ENCODE results near the gene ARID1B. TPM values are rescaled to one million over a fixed set of nuclear protein-coding genes. Genes with fewer than 3 reads are reported as not detected.

ARID1B gene
- total RNA-seq, 1 donor from 2014 or later, result 59.3 TPM

DNA sequence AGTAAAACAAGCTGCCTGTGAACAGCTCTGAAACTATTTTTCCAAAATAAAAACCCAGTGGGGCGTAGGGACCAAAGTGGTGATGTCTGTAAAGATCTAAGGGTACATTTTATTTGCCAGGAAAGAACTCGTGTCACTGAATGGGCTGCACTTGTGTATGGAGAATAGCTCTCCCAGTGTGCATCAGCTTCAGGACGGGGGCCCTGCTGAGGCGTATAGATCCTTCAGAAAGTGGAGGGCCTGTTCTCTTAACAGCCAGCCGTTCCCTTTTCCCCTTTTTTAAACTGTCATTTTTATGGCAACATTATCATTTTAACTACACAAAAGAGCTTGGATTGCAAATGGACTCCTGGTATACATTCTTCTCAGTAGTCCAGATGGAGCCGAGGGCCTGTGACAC is 408.8 kb downstream of the ARID1B start:
- Mint-ChIP-seq H3K27me3 (ENCODE audit: low read depth) (no peaks in the 10 kb centered on the region), H3K9me3 (ENCODE audit: low read depth) (no peaks in the 10 kb centered on the region), H3K4me1 (ENCODE audit: low read depth) (peaks cover 18% of the 10 kb centered on the region), H3K4me3 (ENCODE audit: unreplicated experiment) (no peak overlapping the region), H3K27ac (ENCODE audit: unreplicated experiment) (no peak overlapping the region), H3K36me3 (ENCODE audit: low read depth) (peaks cover 16% of the 10 kb centered on the region)
- TF ChIP-seq, protein P1, sequence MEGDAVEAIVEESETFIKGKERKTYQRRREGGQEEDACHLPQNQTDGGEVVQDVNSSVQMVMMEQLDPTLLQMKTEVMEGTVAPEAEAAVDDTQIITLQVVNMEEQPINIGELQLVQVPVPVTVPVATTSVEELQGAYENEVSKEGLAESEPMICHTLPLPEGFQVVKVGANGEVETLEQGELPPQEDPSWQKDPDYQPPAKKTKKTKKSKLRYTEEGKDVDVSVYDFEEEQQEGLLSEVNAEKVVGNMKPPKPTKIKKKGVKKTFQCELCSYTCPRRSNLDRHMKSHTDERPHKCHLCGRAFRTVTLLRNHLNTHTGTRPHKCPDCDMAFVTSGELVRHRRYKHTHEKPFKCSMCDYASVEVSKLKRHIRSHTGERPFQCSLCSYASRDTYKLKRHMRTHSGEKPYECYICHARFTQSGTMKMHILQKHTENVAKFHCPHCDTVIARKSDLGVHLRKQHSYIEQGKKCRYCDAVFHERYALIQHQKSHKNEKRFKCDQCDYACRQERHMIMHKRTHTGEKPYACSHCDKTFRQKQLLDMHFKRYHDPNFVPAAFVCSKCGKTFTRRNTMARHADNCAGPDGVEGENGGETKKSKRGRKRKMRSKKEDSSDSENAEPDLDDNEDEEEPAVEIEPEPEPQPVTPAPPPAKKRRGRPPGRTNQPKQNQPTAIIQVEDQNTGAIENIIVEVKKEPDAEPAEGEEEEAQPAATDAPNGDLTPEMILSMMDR (IDR thresholded peaks at IDR 0.05), result no peak
- DNase-seq (ENCODE audit: low spot score), result no peak

DNA sequence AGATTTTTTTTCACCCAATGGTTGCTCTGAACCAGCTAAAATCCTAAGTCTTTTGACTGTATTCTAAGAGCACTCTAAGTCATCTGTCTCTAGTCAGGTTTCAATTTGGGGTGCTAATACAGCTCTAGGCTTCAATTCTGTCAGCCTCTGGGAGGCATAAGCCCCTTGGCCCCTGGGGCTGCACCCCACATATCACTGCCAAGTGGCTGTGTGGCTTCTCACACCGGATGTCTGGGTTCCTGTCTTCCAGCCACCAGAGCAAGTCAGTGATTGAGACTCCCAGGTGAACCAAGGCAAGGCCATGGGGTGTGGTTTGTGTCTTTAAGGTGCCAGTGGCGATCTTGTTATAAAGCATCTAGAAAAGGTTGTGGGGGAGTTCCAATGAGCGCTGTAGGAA is 409.6 kb downstream of the ARID1B start:
- peaks cover 18% of the 10 kb centered on the region for H3K4me1 Mint-ChIP-seq (ENCODE audit: low read depth)
- no peak overlapping the region for H3K27ac Mint-ChIP-seq (ENCODE audit: unreplicated experiment)

DNA sequence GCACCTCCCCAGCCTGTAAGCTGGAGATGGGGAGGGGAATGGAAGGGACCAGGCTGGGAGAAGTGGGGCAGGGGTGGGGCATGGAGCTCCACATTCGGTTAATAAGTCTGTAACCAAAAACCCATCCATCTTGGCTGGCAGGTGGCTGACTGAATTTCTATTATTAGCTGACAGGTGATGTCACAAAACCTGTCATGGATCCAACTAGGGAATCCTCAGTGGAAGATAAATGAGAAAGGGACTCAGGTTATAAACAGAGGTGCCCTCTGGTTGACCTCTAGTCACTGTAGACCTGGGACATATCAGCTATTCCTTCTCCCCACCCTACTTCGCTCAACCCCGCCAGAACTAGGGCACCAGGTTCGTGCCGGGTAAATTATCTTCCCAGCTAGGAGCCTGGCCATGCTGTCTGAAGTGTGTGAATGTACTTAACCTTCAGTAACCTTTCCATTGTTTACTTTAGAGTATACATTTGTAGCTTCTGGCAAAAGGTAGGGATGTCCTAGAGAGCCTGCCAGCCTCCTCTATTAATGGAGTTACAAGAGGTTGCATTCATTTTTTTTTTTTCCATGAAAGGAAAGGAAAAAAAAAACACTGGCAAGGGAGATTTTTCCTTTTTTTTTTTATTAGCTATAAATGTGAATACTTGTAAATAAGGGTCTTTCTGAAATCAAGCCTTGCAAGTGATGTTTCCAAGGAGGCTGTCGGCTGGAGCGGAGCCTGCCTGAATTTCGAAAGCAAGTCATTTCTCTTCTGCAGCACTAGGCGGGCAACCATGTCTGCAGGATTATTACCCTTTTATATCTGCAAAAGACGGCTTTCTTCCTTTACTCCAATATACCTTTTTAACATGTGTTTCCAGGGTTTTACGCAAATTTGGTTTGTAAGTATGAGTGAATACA is 410.3 kb downstream of the ARID1B start:
- H3K4me3 Mint-ChIP-seq (ENCODE audit: unreplicated experiment), result no peak overlapping the region
- H3K27ac Mint-ChIP-seq (ENCODE audit: unreplicated experiment), result no peak overlapping the region
- peaks cover 18% of the 10 kb centered on the region for H3K4me1 Mint-ChIP-seq (ENCODE audit: low read depth)
- H3K9me3 Mint-ChIP-seq (ENCODE audit: low read depth), result no peaks in the 10 kb centered on the region
- H3K27me3 Mint-ChIP-seq (ENCODE audit: low read depth), result no peaks in the 10 kb centered on the region
- H3K36me3 Mint-ChIP-seq (ENCODE audit: low read depth), result peaks cover 21% of the 10 kb centered on the region
- TF ChIP-seq, protein P1 (IDR thresholded peaks at IDR 0.05), result no peak
- DNase-seq (ENCODE audit: low spot score), result no peak

More for the DNA sequence above, 409.6 kb downstream of the ARID1B start:
- TF ChIP-seq, protein P1 (IDR thresholded peaks at IDR 0.05), result no peak
- no peaks in the 10 kb centered on the region for H3K27me3 Mint-ChIP-seq (ENCODE audit: low read depth)
- DNase-seq (ENCODE audit: low spot score), result no peak
- no peaks in the 10 kb centered on the region for H3K9me3 Mint-ChIP-seq (ENCODE audit: low read depth)
- H3K4me3 Mint-ChIP-seq (ENCODE audit: unreplicated experiment), result no peak overlapping the region
- H3K36me3 Mint-ChIP-seq (ENCODE audit: low read depth), result peaks cover 21% of the 10 kb centered on the region

DNA sequence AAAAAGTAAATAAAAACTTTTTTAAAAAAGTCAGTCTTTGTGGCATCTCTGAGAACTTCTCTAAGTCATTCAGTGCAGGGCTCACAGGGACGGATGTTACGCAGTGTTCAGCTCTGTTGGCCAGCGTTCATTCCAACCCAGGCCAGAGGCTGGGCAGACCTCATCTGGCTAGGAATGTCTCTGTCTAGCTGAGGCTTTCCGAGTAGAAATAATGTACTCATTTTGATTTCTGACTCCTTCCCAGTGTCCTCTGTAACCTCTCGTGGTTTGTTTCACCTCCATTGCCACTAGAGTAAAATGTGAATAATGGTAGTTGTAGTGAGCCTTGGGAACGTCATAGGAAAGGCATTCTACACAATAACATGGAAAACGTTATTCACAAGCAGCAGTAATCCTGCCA is 411.0 kb downstream of the ARID1B start:
- Mint-ChIP-seq H3K27ac (ENCODE audit: unreplicated experiment) (no peak overlapping the region), H3K36me3 (ENCODE audit: low read depth) (peaks cover 21% of the 10 kb centered on the region), H3K27me3 (ENCODE audit: low read depth) (no peaks in the 10 kb centered on the region), H3K4me1 (ENCODE audit: low read depth) (peaks cover 18% of the 10 kb centered on the region), H3K4me3 (ENCODE audit: unreplicated experiment) (no peak overlapping the region), H3K9me3 (ENCODE audit: low read depth) (no peaks in the 10 kb centered on the region)
- DNase-seq (ENCODE audit: low spot score), result no peak
- TF ChIP-seq, protein P1 (IDR thresholded peaks at IDR 0.05), result no peak

DNA sequence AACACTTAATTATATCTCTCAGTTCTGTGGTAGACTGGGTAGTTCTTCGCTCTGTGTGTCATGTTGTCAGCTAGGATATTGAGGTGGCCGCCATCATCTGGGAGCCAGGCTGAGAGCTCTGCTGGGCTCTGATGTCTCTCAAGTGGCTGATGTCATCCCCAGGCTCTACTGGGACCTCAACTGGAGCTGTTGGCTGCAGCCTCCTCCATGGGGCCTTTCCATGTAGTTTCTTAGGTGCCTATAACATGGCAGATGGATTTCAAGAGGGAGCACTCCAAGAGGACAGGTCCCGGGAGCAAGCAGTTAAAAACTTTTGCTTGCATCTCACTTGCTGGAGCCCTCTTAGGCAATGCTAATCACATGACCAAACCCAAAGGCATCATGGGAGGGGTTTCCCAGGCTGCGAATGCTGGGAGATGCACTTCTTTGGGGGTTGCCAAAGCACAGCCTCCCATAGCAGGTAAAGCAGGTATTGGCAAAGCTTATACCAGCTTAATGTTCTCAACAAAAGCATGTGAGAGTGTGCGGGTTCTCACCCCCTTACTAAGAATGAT is 416.3 kb downstream of the ARID1B start:
- peaks cover 4% of the 10 kb centered on the region for H3K4me1 Mint-ChIP-seq (ENCODE audit: low read depth)
- H3K27ac Mint-ChIP-seq (ENCODE audit: unreplicated experiment), result no peak overlapping the region
- H3K4me3 Mint-ChIP-seq (ENCODE audit: unreplicated experiment), result no peak overlapping the region
- TF ChIP-seq, protein P1 (IDR thresholded peaks at IDR 0.05), result no peak
- no peak for DNase-seq (ENCODE audit: low spot score)
- no peaks in the 10 kb centered on the region for H3K9me3 Mint-ChIP-seq (ENCODE audit: low read depth)
- H3K36me3 Mint-ChIP-seq (ENCODE audit: low read depth), result peaks cover 24% of the 10 kb centered on the region
- no peaks in the 10 kb centered on the region for H3K27me3 Mint-ChIP-seq (ENCODE audit: low read depth)

All from chondrocyte (in vitro differentiated cells).